GM12878 (cell line): ENCODE data around the gene DYRK4. TPM values are rescaled to one million over a fixed set of nuclear protein-coding genes. Genes with fewer than 3 reads are reported as not detected.

Experiments used
- ATAC-seq: fragments of 200-7000 bp; cut with Tn5 transposase; 3 replicates; pipeline ENCODE4 v1.9.1; 2020; ENCODE audit warnings: mild to moderate bottlenecking, moderate library complexity
- BruUV-seq: library from RNA; stranded (reverse); fragments of 400-500 nt; replicated peaks from 2 replicates; lab custom pipeline; 2021; lab: Mats Ljungman, UMichigan
- CTCF ChIA-PET: fragments of 300-600 bp; sonication (Branson Sonifier 250); formaldehyde crosslinking; extraction: SDS; loops from one replicate; lab custom pipeline; 2021; ENCODE audit warnings: inconsistent platforms; lab: Yijun Ruan, JAX
- POLR2A ChIA-PET: fragments of 350-600 bp; formaldehyde crosslinking; extraction: SDS; loops from one replicate; lab custom pipeline; 2021; ENCODE audit warnings: inconsistent platforms; lab: Charles Lee
- RAD21 ChIA-PET: fragments of 300-600 bp; sonication (Branson Sonifier 250); formaldehyde crosslinking; loops from one replicate; lab custom pipeline; 2023; ENCODE audit warnings: antibody characterized with exemption; ENCODE audit not compliant: unreplicated experiment; lab: Charles Lee
- SMC1A ChIA-PET: fragments of 300-600 bp; sonication (Branson Sonifier 250); formaldehyde crosslinking; loops from one replicate; lab custom pipeline; 2023; ENCODE audit not compliant: unreplicated experiment, uncharacterized antibody; lab: Charles Lee
- DNase-seq: peaks from one replicate; pipeline ENCODE4 v3.0.0-alpha.2; 2011; ENCODE audit warnings: low read depth, low spot score
- FAIRE-seq: peaks from 3 replicates; lab custom pipeline; 2011; peaks lifted over from hg19 to GRCh38; lab: Jason Lieb, UNC
- H2AFZ ChIP-seq: 2 replicates; pipeline ENCODE4 v1.6.0; 2011; ENCODE audit warnings: low read depth, low read length, control low read depth; ENCODE audit not compliant: control insufficient read depth
- H3K27ac ChIP-seq: 2 replicates; pipeline ENCODE4 v1.5.1; 2011; ENCODE audit warnings: control low read depth; ENCODE audit not compliant: control insufficient read depth, insufficient read depth
- H3K27me3 ChIP-seq, 2 experiments: replicated peaks in 1 of 2; 2 replicates each; pipeline versions ENCODE4 v1.6.0 to v1.6.1; 2011; ENCODE audit warnings: low read length in 1 of 2; ENCODE audit not compliant: control insufficient read depth in 2 of 2, insufficient read depth in 2 of 2
- H3K36me3 ChIP-seq, 2 experiments: 2 replicates each; pipeline ENCODE4 v1.5.1; 2011; ENCODE audit warnings: low read length in 1 of 2; ENCODE audit not compliant: control insufficient read depth in 2 of 2, insufficient read depth in 2 of 2
- H3K4me1 ChIP-seq: 2 replicates; pipeline ENCODE4 v1.6.1; 2011; ENCODE audit warnings: mild to moderate bottlenecking, low read length, moderate library complexity, mixed read lengths; ENCODE audit not compliant: control insufficient read depth, insufficient read depth
- H3K4me2 ChIP-seq: 2 replicates; pipeline ENCODE4 v1.6.0; 2011; ENCODE audit warnings: control low read depth; ENCODE audit not compliant: control insufficient read depth, insufficient read depth
- H3K4me3 ChIP-seq: fragments of 200-600 bp; sonication (generic); 2 replicates; pipeline ENCODE4 v1.5.1; 2016
- H3K79me2 ChIP-seq: 2 replicates; pipeline ENCODE4 v1.6.0; 2011; ENCODE audit warnings: low read length; ENCODE audit not compliant: control insufficient read depth, insufficient read depth
- H3K9ac ChIP-seq: 2 replicates; pipeline ENCODE4 v1.8.0; 2011; ENCODE audit warnings: low read length, control low read depth, mixed read lengths; ENCODE audit not compliant: control insufficient read depth, insufficient read depth
- H3K9me3 ChIP-seq: replicated peaks from 3 replicates; pipeline ENCODE4 v1.5.1; 2011; ENCODE audit warnings: mild to moderate bottlenecking, low read length; ENCODE audit not compliant: control insufficient read depth, insufficient read depth
- H4K20me1 ChIP-seq: 2 replicates; pipeline ENCODE4 v1.6.0; 2011; ENCODE audit not compliant: control insufficient read depth, insufficient read depth
- HDAC6 ChIP-seq: fragments of 200-600 bp; sonication (generic); IDR thresholded peaks from one replicate; pipeline ENCODE4 v1.8.0; 2017; ENCODE audit warnings: antibody characterized with exemption; ENCODE audit not compliant: unreplicated experiment
- KAT2A ChIP-seq: conservative IDR thresholded peaks from 2 replicates; pipeline ENCODE4 v1.6.1; 2011; ENCODE audit warnings: low read depth, low read length; ENCODE audit not compliant: control insufficient read depth
- MYB ChIP-seq: fragments of 150-350 bp; IDR thresholded peaks from 2 replicates; pipeline ENCODE4 v1.6.1; 2014; ENCODE audit warnings: mild to moderate bottlenecking, low read depth, low read length, borderline replicate concordance
- SIN3A ChIP-seq: IDR thresholded peaks from 2 replicates; pipeline ENCODE4 v1.6.1; 2012; ENCODE audit warnings: low read depth, low read length, improper control_type of control experiment
- ZSCAN29 ChIP-seq: fragments of 450-650 bp; IDR thresholded peaks from 2 replicates; pipeline ENCODE4 v1.6.1; 2017; ENCODE audit warnings: mild to moderate bottlenecking, moderate library complexity
- WGBS: methylation state at CpG from one replicate; pipeline ENCODE4 v1.1.6; 2016; ENCODE audit warnings: low lambda C conversion rate; ENCODE audit not compliant: insufficient replicate concordance, insufficient coverage; ENCODE audit errors: missing lambda C conversion rate; 5-methylcytosine and 5-hydroxymethylcytosine counted together
- in situ Hi-C: fragments of 300-500 bp; cut with MboI; formaldehyde crosslinking; loops from 9 replicates; pipeline ENCODE4 v1.14.3; 2018; ENCODE audit warnings: mixed read lengths
- intact Hi-C: fragments of 100-400 bp; cut with micrococcal nuclease; formaldehyde crosslinking; loops from one replicate; pipeline ENCODE4 v1.14.2; 2022; ENCODE audit not compliant: unreplicated experiment
- polyA plus RNA-seq, 11 experiments: library from polyadenylated mRNA; depleted of rRNA in 4 of 11; unstranded in 6 of 11; stranded (reverse) in 5 of 11; fragments of >200 nt; fragmentation: Nextera tagmentation in 4 of 11; fragmentation: Illumina TruSeq in 1 of 11; extraction: Ambion mirVana in 4 of 11; extraction: Trizol in 1 of 11; gene quantifications; 1 replicate in 1 of 11; 2 replicates in 10 of 11; pipeline versions ENCODE4 v1.2.1 to v1.2.3, GENCODE V29; 2011 to 2016; ENCODE audit warnings: inconsistent platforms in 2 of 11, missing spikeins in 2 of 11, low read depth in 1 of 11
- total RNA-seq, 4 experiments: library from RNA; depleted of rRNA in 3 of 4; stranded (reverse); fragments of >200 nt in 3 of 4; fragmentation: Illumina TruSeq in 1 of 4; extraction: Trizol in 1 of 4; gene quantifications; 2 replicates each; pipeline versions ENCODE4 v1.2.1 to v1.2.3, GENCODE V29; 2013 to 2021
- TF ChIP-seq, protein P1 (sequence below): fragments of 450-650 bp; IDR thresholded peaks from 2 replicates; pipeline ENCODE4 v1.6.1; 2017; ENCODE audit warnings: mild to moderate bottlenecking, moderate library complexity

The DYRK4 gene
- total and polyA plus RNA-seq, 10 of the 15 experiments (the other 5 are each of a cell fraction or from before 2014, with no cell fraction given) = 30.8 to 66.7 (median 46.8) TPM

DNA sequence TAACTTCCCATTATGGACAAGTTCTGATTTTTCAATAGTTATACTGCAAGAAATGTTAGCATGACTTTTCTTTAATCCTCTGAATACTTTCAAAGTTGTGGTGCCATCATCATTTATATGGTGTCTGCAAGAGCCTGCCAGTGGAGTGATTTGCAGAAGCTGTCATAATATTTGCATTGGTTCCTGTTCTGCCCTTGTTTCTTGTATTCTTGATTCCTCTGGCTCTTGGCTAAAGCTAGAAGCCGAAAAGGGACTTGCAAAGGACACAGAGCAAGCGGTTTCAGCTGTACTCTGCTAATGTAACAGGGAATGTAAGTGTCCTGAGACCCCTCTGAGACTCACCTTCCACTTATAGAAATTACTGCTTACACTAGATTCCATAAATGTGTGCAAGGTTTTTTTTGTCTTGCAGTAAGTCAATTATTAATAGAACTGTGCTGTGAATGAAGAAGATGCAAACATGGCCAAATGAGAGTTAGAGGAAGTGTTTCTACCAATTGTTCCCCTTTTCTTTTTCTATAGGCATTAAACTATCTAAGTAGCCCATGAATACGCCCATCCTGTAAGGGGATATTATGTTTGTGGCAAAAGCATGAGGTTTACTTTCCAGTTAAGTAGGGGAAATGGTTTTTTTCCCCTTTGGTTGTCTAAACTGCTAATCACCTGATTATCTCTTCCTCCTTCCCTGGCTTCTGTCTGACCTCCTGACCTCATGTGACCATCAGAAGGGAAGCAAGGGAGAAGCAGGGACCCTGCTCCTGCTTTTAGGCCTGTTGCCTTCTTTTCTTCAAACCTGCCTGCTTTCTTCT, 5.3 kb downstream of the DYRK4 start (continued):
- TF ChIP-seq, protein P1, sequence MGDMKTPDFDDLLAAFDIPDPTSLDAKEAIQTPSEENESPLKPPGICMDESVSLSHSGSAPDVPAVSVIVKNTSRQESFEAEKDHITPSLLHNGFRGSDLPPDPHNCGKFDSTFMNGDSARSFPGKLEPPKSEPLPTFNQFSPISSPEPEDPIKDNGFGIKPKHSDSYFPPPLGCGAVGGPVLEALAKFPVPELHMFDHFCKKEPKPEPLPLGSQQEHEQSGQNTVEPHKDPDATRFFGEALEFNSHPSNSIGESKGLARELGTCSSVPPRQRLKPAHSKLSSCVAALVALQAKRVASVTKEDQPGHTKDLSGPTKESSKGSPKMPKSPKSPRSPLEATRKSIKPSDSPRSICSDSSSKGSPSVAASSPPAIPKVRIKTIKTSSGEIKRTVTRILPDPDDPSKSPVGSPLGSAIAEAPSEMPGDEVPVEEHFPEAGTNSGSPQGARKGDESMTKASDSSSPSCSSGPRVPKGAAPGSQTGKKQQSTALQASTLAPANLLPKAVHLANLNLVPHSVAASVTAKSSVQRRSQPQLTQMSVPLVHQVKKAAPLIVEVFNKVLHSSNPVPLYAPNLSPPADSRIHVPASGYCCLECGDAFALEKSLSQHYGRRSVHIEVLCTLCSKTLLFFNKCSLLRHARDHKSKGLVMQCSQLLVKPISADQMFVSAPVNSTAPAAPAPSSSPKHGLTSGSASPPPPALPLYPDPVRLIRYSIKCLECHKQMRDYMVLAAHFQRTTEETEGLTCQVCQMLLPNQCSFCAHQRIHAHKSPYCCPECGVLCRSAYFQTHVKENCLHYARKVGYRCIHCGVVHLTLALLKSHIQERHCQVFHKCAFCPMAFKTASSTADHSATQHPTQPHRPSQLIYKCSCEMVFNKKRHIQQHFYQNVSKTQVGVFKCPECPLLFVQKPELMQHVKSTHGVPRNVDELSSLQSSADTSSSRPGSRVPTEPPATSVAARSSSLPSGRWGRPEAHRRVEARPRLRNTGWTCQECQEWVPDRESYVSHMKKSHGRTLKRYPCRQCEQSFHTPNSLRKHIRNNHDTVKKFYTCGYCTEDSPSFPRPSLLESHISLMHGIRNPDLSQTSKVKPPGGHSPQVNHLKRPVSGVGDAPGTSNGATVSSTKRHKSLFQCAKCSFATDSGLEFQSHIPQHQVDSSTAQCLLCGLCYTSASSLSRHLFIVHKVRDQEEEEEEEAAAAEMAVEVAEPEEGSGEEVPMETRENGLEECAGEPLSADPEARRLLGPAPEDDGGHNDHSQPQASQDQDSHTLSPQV = no peak
- TF ChIP-seq HDAC6 (no peak), MYB (no peak)

DNA sequence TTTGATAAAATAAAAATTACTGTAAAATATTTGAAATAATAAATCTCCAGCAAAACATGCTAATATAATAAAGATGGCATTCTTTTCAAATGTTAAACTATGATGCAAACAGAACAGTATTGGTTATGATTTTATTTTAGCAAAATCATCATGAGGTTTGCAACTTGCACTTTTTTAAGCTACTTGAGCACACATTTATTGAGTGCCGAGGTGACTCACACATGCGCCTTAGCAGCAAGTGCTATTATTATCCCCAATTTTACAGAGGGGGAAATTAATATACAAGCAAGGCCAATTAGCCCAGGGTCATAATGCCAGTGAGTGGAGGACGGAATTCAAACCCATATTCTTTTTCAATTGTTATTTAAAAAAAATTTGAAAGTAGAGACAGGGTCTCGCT, 7.3 kb downstream of the DYRK4 start:
- intact Hi-C loops = no loop called here
- no peak for DNase-seq
- H3K79me2 ChIP-seq = no peaks in the 10 kb centered on the region
- 100% methylated on average over 4 of the region's 4 CpGs for WGBS
- TF ChIP-seq ZSCAN29 = no peak
- TF ChIP-seq SIN3A = no peak
- no peak for TF ChIP-seq KAT2A
- TF ChIP-seq, all 136 proteins: peak for 0
- BruUV-seq = no TSS peak
- H3K4me2 ChIP-seq = no peak overlapping the region
- H3K27me3 ChIP-seq = no peaks in the 10 kb centered on the region
- in situ Hi-C loops = no loop called here
- H3K9ac ChIP-seq = no peak overlapping the region
- ChIA-PET CTCF (no interaction called here), SMC1A (interaction anchor here (0.6 kb wide), 2 partner anchors 33 to 392 kb away, joined by 3 read pairs; no protein-coding TSS in a partner anchor), POLR2A (no interaction called here), RAD21 (no interaction called here)
- no peaks in the 10 kb centered on the region for H3K9me3 ChIP-seq
- H2AFZ ChIP-seq = no peak overlapping the region
- no peaks in the 10 kb centered on the region for H4K20me1 ChIP-seq
- ATAC-seq (no peak), FAIRE-seq (no peak)
- H3K27ac ChIP-seq = no peak overlapping the region
- no peak overlapping the region for H3K4me3 ChIP-seq
- no peaks in the 10 kb centered on the region for H3K36me3 ChIP-seq
- H3K4me1 ChIP-seq = peaks cover 28% of the 10 kb centered on the region
